ENCODE data around the gene N4BP3.
"Not testable (repeated sequence)": the region's sequence is repeated elsewhere in the genome, so short reads cannot be mapped to it uniquely, and the experiment has no call there.

The N4BP3 gene, protein sequence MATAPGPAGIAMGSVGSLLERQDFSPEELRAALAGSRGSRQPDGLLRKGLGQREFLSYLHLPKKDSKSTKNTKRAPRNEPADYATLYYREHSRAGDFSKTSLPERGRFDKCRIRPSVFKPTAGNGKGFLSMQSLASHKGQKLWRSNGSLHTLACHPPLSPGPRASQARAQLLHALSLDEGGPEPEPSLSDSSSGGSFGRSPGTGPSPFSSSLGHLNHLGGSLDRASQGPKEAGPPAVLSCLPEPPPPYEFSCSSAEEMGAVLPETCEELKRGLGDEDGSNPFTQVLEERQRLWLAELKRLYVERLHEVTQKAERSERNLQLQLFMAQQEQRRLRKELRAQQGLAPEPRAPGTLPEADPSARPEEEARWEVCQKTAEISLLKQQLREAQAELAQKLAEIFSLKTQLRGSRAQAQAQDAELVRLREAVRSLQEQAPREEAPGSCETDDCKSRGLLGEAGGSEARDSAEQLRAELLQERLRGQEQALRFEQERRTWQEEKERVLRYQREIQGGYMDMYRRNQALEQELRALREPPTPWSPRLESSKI

DNA sequence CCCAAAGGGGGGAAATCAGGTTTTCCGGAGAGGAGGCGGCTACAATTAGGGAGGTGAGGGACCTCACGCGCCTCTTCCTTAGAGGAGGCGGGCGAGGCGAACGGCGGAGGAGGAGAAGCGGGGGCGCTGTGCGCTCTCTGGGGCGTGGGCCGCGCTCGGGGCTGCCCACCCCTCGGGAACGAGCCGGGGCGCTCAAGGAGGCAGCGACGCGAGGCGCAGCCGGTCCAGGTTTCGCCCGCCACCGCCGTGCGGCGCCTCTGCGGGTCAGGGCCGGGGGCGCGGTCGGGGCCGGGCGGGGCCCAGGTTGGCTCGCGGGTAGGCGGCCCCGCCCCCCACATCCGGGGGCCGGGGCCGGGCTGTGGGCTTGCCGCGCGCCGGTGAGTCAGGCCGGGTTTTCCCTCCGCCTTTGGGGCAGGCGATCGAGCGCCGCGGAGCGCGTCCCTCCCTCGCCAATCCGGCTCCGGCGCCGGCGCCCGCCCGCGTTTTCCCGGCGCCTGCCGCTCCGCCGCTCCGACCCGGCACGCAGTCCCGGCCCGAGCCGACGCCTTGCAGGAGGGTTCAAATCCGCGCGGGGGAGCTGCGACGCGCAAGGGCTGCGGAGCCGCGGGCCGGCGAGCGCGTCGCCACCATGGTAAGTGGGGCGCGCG is at the start of gene N4BP3:
TSS of gene N4BP3 (plus strand) at position 392 of the 647 bp plus-strand sequence. CDS start 6,052 bp downstream, outside the sequence.
- peak; percentile 85 for DNase-seq

DNA sequence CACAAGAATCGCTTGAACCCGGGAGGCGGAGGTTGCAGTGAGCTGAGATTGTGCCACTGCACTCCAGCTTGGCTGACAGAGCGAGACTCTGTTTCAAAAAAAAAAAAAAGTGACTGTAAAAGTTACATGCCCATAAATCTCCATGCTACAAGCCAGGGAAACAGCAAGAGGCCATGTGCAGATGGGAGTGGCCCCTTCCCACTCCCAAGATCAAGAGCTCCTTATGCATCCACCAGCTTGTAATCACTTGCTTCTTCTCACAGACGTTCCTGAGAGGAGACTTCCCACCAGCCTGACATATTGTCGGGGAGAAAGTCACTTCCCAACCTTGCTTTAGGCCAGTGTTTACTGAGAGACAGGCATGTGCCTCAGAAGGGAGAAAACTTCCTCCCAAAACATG is 45.6 kb upstream of the N4BP3 start:
- DNase-seq = no peak

DNA sequence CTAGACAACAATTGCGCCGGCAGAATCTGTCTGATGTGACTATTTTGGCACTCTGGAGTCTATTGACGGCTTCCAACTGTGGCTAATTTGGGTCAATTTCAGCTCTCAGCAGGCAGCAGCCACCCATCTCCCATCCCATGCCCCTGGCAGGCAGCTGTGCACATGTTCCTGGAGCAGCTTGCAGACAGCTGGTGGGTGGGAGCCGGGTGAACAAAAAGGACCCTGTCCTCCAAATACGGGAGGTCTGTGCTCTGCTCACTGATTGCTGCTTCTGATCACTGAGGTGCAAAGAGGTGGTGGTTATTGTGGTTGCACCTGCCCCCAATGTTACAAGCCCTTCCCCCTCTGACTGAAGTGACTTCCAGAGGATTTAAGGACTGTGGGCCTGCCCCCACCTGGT is 45.0 kb upstream of the N4BP3 start:
- DNase-seq = no peak

DNA sequence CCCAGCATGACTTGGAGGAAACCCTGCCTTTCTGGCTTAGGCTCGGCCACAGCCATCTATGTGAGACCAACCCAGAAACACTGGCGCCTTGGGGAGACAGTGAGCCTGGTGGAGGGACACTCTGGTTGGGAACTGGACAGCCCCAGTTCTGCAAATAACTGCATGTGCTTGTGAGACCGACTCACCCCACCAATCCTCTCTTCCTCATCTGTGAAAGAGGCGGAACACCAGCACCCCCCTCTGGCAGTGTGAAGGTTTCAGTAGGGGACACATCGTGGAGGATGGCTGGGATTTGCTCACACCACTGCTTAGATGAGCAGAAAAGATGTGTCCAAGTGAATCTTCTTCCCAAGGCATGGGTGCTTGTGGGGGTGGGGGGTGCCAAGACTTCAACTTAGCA is 43.4 kb upstream of the N4BP3 start:
- peak; percentile 16 for DNase-seq

DNA sequence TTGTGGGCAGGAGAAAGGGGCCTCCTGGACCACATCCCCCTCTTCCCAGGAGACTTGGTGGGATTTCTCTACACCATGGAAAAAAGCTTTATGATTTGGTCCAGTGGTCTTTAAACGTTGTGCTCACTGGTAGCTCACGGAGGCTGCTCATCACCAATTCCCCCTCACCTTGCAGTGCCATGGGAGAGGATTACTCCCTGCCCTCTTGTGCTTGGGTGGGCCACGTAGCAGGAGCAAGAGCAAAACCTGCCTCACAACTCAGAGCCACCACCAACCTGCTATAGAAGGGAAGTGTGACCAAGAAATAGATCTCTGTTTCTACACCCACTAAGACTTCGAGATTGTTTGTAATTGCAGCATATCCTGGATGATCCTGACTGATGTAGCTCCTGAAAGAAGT is 42.2 kb upstream of the N4BP3 start:
- DNase-seq = no peak

DNA sequence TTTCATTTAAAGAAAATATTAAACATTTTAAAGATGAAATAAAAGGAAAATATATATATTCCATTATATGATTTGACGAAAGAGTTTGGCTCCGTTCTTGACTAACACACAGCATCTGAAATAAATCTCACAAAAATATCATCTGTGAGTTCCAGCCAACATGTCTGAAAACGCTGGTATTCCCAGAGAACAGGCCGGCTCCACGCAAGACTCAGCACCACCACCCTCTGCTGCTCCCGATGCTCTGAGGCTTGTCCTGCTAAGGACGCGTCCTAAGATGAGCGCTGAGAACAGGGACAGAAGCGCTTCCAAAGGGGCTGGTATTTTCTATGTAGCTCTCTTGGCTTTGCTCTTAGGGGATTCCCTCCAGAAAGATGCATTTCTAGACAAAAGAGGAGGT is 40.6 kb upstream of the N4BP3 start:
- DNase-seq = no peak

DNA sequence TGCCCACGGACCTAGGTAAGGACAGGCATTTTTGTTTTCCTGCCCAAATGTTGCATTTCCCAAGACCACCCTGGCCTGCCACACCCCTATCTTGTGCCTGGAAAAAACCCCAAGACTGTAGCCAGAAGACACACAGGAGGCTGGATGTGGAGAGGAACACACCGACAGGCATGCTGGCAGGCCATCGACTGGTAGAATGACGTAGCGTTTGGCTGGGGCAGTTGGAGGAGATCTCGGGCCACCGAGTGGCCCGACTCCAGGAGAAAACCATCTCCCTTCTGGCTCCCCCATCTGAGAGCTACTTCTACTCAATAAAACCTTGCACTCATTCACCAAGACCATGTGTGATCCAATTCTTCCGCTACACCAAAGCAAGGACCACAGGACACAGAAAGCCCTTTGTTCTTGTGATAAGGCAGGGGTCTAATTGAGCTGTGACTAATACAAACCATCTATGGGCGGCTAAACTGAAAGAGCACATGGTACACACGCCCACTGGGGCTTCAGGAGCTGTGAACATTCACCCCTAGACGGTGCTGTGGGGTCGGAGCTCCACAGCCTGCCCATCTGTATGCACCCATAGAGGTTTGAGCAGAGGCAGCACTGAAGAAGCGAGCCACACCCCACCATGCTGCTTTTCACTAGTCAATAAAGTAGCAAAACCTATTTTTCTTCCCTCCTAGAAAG is 38.9 kb upstream of the N4BP3 start:
- no peak for DNase-seq

DNA sequence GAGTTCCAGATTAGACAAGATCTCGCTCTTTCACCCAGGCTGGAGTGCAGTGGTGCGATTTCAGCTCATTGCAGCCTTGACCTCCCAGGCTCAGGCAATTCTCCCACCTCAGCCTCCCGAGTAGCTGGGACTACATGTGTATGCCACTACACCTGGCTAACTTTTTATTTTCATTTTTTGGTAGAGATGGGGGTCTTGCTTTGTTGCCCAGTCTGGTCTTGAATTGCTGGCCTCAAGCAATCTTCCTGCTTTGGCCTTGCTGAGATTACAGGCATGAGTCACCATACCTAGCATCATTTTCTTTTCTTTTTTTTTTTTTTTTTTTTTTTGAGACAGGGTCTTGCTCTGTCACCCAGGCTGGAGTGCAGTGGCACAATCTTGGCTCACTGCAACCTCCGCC is 36.4 kb upstream of the N4BP3 start:
- not testable (repeated sequence) for DNase-seq

DNA sequence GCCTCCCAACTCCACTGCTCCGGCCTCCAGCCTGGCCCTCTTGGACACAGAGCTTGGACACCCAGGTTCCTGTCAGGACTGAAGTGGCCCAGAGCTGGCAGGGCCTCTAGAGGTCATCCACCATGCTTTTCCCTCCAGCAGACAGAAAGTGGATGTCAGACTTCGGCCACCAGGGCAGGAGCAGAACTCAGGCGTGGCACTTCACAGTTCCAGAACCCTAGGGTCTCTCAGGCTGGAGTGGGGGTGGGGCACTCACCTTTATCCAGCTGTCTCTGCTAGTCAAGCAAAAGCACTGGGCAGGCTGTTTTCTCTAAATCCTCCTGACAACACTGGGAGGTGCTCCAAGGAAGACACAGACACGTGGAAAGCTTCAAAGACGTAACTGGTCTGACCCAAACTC is 35.6 kb upstream of the N4BP3 start:
- DNase-seq = no peak

DNA sequence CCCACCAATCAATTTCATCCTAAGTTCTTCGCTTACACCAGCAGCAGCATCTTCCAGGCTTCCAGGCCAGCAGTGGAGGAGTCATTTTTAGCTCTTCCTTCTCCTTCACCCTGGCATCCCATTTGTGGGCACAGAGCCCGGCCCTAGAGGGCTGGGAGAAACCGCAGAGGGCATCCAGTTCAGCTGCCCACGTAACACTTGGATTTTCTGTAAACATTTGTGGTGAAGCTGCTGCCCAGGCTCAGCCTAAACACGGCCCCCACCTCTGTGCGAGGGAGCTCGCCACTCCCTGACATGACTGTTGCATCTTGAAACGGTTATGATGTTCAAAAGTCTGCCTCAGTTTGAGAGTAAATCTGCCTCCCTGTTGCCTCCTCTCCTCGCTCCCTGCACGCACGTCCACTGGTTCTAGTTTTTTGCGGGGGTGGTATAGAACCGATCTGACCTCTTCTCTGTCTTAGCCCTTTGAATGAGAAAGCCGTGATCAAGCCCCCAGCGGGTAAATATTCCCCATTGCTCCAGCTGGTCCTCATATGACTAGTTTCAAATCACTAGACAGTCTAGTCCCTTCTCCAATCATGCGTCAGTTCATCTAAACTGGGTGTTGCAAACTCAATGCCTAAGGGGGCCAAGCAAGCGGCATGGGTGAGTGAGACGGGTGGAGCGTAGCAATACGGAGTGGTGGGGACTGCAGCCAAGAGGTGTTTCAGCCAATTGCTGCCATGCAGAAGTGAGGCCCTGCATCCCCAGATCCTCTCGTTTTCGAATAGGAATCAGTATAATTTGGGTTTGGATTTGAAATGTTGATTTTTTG is 34.9 kb upstream of the N4BP3 start:
- DNase-seq = no peak

DNA sequence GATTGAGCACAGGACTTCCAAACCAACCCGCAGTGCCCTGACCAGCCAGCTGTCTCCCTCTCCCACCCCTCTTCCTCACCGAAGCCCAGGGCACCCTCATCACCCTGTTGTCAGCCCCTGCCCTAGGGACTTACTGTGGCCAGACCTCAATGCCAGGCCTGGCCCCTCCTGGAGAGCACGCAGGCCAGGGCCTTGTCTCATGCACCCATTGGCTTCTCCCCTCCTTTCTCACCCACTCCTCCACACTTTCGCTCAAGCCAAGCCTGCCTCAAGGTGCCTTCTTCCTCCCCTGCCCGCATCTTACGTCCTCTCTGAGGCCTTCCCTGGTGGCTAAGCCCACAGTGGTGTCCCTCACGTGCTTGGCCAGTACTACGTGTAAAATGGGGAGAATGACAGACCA is 33.3 kb upstream of the N4BP3 start:
- no peak for DNase-seq

DNA sequence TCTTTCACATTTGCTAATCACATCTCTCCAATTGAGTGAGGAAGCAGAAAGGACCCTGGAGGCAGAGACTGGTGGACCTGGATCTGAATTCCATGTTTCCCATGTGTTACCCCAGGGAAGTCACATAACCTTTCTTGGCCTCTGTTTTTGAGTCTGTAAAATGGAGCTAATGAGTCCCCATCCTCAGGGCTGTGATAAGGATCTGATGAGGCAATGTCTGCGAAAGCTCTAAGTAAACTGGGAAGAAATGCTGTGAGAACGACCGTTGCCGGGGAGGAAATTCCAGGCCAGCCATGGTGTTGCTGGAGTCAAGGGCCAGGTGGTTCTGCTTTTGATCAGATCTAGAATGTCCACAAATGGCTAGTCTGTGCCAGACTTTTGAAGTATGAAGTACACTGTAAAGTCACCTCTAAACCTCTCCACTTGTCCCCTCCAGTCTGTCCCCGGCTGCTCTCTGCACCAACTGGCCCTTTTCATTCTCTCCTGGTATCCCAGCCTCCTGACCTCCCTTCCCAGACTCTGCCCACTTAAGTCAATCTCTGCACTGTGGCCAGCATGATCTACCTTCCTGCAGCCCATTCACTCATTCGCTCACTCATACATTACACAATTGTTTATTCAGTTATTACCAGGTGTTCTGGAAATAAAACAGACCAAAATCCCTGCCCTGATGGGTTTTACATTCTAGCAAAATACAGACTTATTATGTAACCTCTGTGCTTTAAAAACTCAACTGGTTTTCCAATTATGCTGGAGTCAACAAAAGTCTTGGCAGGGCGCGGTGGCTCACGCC is 32.5 kb upstream of the N4BP3 start:
- DNase-seq = no peak

DNA sequence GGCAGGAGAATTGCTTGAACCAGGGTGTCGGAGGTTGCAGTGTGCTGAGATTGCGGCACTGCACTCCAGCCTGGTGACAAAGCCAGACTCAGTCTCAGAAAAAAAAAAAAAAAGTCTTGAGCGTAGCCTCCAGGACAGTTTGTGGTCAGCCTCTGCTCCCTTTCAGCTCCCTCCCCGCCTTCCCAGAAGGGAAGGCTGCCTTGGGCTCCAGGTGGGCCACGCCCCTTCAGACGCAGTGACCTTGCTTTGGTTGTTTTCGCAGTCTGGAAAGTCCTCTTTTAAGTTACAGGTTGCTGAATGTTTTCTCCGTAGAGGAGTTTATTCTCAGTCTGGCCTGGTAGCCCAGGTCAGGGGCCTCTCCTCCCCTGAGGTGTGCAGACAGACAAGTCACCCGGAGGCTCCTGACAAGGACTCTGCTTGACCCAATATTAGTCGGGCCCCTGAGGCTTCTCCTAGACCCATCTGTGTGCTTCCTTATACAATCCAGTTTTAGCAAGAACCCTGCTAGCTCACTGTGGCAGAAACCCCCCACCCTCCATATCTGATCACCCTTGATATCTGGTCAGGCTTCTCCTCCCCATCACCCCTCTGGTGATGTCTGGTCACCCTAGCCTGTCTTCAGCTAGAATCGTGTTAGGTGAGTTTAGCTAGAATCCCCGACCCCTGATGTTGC is 31.6 kb upstream of the N4BP3 start:
- DNase-seq = no peak

DNA sequence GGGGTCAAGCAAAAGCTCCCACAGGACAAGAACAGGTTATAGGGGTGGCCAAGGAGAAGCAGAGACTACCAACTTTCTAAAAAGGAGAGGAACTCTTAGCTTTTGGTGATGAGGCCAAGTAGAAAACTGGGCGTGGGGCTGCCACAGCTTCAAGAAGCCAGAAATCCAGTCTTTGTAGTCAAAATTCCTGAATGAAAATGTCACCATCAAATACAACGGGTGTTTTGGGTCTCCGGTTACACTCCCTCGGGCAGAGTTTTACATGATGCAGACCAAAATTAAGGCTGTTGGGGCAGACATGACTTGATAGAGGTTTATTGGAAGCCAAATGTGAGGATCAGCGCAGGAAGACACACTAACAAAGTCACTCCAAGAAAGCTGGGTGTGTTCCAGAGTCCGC is 29.4 kb upstream of the N4BP3 start:
- DNase-seq = no peak

DNA sequence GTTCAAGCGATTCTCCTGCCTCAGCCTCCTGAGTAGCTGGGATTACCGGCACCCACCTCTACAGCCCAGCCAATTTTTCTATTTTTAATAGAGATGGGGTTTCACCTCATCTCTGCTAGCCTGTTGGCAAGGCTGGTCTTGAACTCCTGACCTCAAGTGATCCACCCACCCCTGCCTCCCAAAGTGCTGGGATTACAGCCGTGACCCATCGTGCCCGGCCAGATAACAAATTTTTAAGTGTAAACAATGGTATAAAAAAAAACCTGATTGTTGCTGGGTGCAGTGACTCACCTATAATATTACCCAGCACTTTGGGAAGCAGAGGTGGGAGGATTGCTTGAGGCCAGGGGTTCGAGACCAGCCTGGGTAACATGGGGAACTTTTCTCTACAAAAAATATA is 28.0 kb upstream of the N4BP3 start:
- DNase-seq = no peak

DNA sequence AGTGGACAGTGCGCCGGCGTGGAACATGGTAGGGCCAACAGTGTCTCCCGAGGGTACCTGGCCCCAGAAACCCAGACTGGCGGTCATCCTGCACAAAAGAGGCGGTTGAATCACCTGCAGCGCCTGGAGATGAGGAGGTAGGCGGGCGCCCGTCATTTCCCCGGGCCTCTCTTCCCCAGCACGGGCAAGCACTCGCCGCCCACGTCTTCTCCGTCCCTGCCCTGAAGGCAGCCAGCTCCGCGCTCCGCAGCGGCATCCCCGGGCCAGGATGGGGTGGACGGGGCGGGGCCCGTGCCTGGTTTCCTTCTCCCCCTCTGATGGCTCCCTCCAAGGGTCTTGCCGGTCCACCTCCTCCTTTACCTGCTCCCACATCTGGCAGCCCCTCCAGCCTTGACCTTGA is 27.1 kb upstream of the N4BP3 start:
- no peak for DNase-seq

DNA sequence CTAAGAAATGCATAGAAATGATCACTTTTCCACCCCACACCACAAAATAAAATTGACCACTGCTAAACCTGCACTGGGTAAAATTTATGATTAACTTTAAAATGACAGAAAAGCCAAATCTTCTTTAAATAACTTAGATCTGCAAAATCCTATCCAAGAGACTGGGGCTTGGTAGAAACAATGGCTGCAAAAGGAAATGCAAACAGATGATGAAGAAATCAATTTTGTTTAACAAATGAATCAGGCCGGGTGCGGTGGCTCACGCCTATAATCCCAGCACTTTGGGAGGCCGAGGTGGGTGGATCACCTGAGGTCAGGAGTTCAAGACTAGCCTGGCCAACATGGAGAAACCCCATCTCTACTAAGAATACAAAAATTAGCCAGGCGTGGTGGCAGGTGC is 26.1 kb upstream of the N4BP3 start:
- DNase-seq = not testable (repeated sequence)

DNA sequence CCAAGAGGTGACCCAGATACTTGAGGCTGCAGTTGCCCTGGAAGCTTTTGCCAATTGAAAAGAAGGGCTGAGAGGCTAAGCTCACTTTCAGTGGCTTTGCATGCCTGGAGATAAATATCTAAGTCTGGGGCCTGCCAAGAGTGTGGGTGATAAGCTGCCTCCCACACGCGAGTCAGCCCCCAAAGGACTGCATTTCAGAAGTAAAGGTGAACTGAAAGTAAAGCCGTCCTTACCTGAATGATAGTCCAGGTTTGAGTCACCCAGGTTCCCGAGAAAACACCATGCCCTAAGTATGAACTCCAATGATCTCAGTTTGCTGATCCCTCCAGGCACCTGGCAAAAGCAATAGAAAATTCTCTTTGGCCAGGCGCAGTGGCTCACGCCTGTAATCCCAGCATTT is 22.5 kb upstream of the N4BP3 start:
- no peak for DNase-seq

DNA sequence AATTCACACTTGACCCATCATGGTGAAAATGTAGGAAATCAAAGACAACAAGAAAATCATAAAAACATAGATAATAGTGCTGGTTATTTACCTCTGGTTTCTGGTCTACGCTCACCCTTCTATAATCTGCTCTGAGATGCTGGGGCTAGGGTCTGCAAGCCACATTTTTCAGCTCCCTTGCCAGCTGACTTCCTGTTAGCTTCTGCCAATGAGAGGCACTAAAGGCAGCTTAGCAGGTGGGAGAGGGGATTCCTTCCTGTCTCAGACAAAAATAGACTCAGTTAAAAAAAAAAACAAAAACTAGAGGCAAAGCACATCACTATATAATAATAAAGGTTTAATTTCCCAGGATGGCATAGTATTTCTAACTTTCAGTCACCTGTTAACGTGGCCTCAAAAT is 20.2 kb upstream of the N4BP3 start:
- no peak for DNase-seq

DNA sequence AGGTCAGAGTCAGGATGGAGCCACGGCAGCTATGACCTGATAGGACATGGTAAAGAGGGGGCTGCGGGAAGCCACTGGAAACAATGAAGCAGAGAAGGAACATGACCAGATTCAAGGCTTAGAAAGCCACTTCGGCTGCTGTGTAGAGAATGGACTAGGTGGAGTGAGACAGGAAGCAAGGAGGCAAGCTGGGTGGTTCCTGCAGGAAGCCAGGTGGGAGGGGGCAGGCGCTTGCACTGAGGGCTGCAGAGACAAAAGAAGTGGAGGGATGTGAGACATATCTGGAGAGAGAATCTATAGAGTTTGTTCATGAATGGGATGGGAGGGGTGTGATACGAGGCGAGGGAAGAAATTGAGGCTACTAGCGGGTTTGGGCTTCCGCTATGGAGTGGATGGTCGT is 19.0 kb upstream of the N4BP3 start:
- no peak for DNase-seq

DNA sequence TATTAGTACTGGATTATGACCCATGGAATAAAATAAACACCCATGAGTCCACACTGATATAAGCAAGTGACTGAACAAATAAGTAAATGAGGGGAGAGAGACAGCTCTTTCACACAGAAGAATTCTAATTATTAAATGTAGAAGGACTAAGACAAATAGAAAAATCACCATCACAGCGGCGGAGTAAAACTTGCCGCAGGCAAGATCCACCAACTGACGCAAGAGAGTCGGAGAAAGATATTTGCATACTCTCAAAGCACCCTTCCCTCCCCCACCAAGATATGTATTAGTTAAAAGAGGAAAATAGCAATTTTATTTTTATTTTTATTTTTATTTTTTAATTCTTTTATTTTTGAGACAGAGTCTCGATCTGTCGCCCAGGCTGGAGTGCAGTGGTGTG is 14.6 kb upstream of the N4BP3 start:
- DNase-seq = no peak

DNA sequence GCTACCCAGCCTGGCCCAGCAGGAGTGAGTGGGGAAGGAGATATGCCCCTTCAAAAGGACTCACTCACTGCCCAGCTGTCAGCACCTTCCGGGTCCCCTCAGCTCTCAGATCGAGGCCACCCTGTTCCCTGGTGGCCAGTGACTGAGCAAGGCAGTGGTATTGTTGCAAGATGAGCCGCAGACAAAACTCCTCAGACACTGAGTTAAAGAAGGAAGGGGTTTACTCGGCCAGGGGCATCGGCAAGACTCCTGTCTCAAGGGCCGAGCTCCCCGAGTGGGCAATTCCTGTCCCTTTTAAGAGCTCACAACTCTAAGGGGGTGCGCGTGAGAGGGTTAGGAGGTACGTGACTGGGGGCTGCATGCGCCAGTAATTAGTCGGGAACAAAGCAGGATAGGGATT is 9.7 kb upstream of the N4BP3 start:
- no peak for DNase-seq
